SU-DHL-6 (cell line): Measurements from ENCODE around the gene ATP10A.

ENCODE experiments used
- H2AFZ ChIP-seq: fragments of 200-600 bp; sonication (generic); 2 replicates; pipeline ENCODE4 v1.6.1; 2014; ENCODE audit warnings: low read depth, mild to moderate bottlenecking, moderate library complexity, mixed read lengths, antibody characterized with exemption, low read length; ENCODE audit not compliant: severe bottlenecking
- H3F3A ChIP-seq: fragments of 200-600 bp; shearing (Covaris generic); 2 replicates; pipeline ENCODE4 v1.6.0; 2016; ENCODE audit warnings: antibody characterized with exemption, mild to moderate bottlenecking; ENCODE audit not compliant: insufficient read depth
- H3K27ac ChIP-seq: fragments of 200-600 bp; sonication (generic); 2 replicates; pipeline ENCODE4 v1.5.1; 2016; ENCODE audit warnings: low read depth, mild to moderate bottlenecking, low read length, moderate library complexity, mixed read lengths
- H3K27me3 ChIP-seq: fragments of 200-600 bp; sonication (generic), shearing (Covaris generic); 2 replicates; pipeline ENCODE4 v1.6.0; 2014; ENCODE audit warnings: mild to moderate bottlenecking, low read length
- H3K36me3 ChIP-seq: fragments of 200-600 bp; sonication (generic); 2 replicates; pipeline ENCODE4 v1.6.1; 2014; ENCODE audit warnings: mild to moderate bottlenecking, low read length, mixed read lengths
- H3K4me2 ChIP-seq: fragments of 300-600, 200-600 bp; shearing (Covaris generic), sonication (generic); 2 replicates; pipeline ENCODE4 v1.6.0; 2014; ENCODE audit warnings: low read length, low read depth, mild to moderate bottlenecking; ENCODE audit not compliant: poor library complexity, severe bottlenecking
- H3K4me3 ChIP-seq: fragments of 200-600 bp; sonication (generic); 2 replicates; pipeline ENCODE4 v1.5.1; 2014; ENCODE audit warnings: antibody characterized with exemption, low read length, mild to moderate bottlenecking, mixed read lengths; ENCODE audit not compliant: insufficient read depth, poor library complexity, severe bottlenecking
- H3K79me2 ChIP-seq: fragments of 200-600 bp; sonication (generic); 2 replicates; pipeline ENCODE4 v1.6.1; 2014; ENCODE audit warnings: mild to moderate bottlenecking, low read length, moderate library complexity; ENCODE audit not compliant: insufficient read depth
- H3K9ac ChIP-seq: fragments of 200-600 bp; sonication (generic); 2 replicates; pipeline ENCODE4 v1.7.0; 2014; ENCODE audit warnings: mild to moderate bottlenecking, low read length
- H3K9me2 ChIP-seq: fragments of 200-600 bp; sonication (generic); replicated peaks from 2 replicates; pipeline ENCODE4 v1.6.1; 2014; ENCODE audit warnings: low read length; ENCODE audit not compliant: insufficient read depth
- H3K9me3 ChIP-seq: fragments of 200-600 bp; sonication (generic); 2 replicates; pipeline ENCODE4 v1.6.1; 2014; ENCODE audit warnings: low read length, mixed read lengths; ENCODE audit not compliant: insufficient read depth
- H4K20me1 ChIP-seq: fragments of 200-600 bp; sonication (generic); 2 replicates; pipeline ENCODE4 v1.6.1; 2014; ENCODE audit warnings: low read depth, mild to moderate bottlenecking, antibody characterized with exemption, low read length, moderate library complexity, mixed read lengths
- CTCF ChIP-seq: fragments of 200-600 bp; sonication (generic); IDR thresholded peaks from one replicate; pipeline ENCODE4 v1.5.1; 2017; ENCODE audit warnings: antibody characterized with exemption, mild to moderate bottlenecking, low read length, moderate library complexity; ENCODE audit not compliant: insufficient read depth, poor library complexity, severe bottlenecking
- EZH2phosphoT487 ChIP-seq: fragments of 200-600 bp; sonication (generic), shearing (Covaris generic); conservative IDR thresholded peaks from 2 replicates; pipeline ENCODE4 v1.6.1; 2018; ENCODE audit warnings: mild to moderate bottlenecking, antibody characterized with exemption, low read length, moderate library complexity, mixed read lengths

ATP10A gene

GRCh38 chr15:25703726-25704125, 159.4 kb downstream of the ATP10A start:
- TF ChIP-seq EZH2phosphoT487, result no peak
- no peak for TF ChIP-seq CTCF
- no peak overlapping the region for H2AFZ ChIP-seq
- H3F3A ChIP-seq, result no peaks in the 10 kb centered on the region
- H3K79me2 ChIP-seq, result no peaks in the 10 kb centered on the region
- no peaks in the 10 kb centered on the region for H3K9me3 ChIP-seq
- H4K20me1 ChIP-seq, result no peaks in the 10 kb centered on the region
- no peaks in the 10 kb centered on the region for H3K9me2 ChIP-seq
- H3K27me3 ChIP-seq, result no peaks in the 10 kb centered on the region
- H3K36me3 ChIP-seq, result no peaks in the 10 kb centered on the region
- H3K27ac ChIP-seq, result no peak overlapping the region
- H3K4me2 ChIP-seq, result no peak overlapping the region
- H3K4me3 ChIP-seq, result no peak overlapping the region
- no peak overlapping the region for H3K9ac ChIP-seq

- Histone ChIP-seq H3K79me2 (no peaks in the 10 kb centered on the region), H3K27me3 (no peaks in the 10 kb centered on the region), H2AFZ (no peak overlapping the region), H3K27ac (no peak overlapping the region), H3K9ac (no peak overlapping the region), H4K20me1 (no peaks in the 10 kb centered on the region), H3K9me3 (no peaks in the 10 kb centered on the region), H3K4me3 (no peak overlapping the region), H3F3A (no peaks in the 10 kb centered on the region), H3K36me3 (no peaks in the 10 kb centered on the region), H3K4me2 (no peak overlapping the region), H3K9me2 (no peaks in the 10 kb centered on the region)
- TF ChIP-seq CTCF (no peak), EZH2phosphoT487 (no peak)
Observed at GRCh38 chr15:25701721-25702465, 161.2 kb downstream of the ATP10A start.

GRCh38 chr15:25700916-25701315, 162.2 kb downstream of the ATP10A start:
- Histone ChIP-seq H3K27me3 (no peaks in the 10 kb centered on the region), H3K4me2 (no peak overlapping the region), H3K9me2 (no peaks in the 10 kb centered on the region), H3K4me3 (no peak overlapping the region), H3K36me3 (no peaks in the 10 kb centered on the region), H3K9ac (no peak overlapping the region), H4K20me1 (no peaks in the 10 kb centered on the region), H3K9me3 (no peaks in the 10 kb centered on the region), H2AFZ (no peak overlapping the region), H3K79me2 (no peaks in the 10 kb centered on the region), H3K27ac (no peak overlapping the region), H3F3A (no peaks in the 10 kb centered on the region)
- TF ChIP-seq EZH2phosphoT487 (no peak), CTCF (no peak)
